ENCODE results near the gene TRAF3.

GRCh38 chr14:102828151-102828550, 50.9 kb downstream of the TRAF3 start:
- no peak for TF ChIP-seq CTCF (conservative IDR thresholded peaks at IDR 0.05 in 1 of 2, IDR thresholded peaks at IDR 0.05 in 1 of 2; ENCODE audit: extremely low read depth in 1 of 2, insufficient read depth in 1 of 2, low read depth in 1 of 2, low read length in 2 of 2)
- no peak for TF ChIP-seq EZH2 (IDR thresholded peaks at IDR 0.05; ENCODE audit: borderline replicate concordance, low read length)
